GM12801 (cell line): ENCODE data around the gene PSMF1.

Source experiments
- CTCF ChIP-seq: IDR thresholded peaks from one replicate; pipeline ENCODE4 v1.5.1; 2011; ENCODE audit warnings: control low read depth; ENCODE audit not compliant: insufficient read length; ENCODE audit errors: extremely low read depth

The PSMF1 gene

DNA sequence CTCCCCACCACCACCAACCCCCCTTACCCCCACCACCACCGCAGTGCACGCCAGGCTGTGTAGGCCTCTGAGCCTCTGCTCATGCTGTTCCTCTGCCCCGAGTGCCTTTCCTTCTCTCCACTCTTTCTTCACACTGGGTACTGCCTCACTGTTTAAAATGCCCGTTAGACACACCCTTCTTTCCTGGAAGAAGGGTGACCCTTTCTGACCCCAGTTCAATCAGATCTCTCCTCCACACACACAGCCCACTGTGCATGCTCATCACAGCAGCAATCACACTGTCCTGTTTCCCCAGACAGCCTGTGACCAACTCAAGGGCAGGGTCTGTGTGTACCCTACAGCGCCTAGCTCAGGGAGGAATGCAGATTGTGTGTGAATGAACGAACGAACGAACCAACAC, 56.4 kb downstream of the PSMF1 start:
- TF ChIP-seq CTCF, result no peak

GRCh38 chr20:1177680-1178079, 59.3 kb downstream of the PSMF1 start:
- no peak for TF ChIP-seq CTCF

DNA sequence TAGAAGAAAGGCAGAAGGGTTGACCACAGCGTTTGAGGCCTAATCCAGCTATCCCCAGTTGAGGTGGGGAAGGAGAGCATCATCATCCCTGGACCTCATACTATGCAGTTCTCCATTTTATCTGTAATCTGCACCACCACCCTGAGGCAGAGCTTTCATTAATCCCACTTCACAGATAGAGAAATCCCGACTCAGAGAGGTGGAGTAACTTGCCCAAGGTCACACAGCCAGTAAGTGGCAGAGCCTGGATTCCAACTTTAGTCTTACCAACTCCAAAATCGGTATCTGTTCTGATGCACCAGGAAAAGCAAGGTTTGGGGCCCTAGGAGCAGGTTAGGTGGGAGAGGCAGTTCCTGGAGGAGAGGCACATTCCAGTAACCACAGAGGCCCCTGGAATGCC, 59.7 kb downstream of the PSMF1 start:
- TF ChIP-seq CTCF, result no peak

DNA sequence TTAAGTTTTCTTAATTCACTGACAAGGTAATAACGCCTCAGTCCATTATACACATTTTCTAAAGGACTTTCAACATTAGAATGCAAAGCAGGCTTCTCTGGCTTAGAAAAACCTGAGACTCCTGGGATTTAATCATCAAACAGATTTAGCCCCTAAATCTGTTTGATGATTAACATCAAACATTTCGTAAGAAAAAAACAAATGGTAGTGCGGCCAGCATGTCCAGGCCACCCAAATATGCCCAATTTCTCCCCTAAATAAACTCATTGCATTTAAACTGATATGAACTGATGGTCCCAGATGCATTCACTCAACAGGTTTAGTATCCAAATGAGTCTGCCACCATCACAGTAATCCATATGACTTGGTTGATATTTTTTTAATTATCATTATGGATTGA, 60.2 kb downstream of the PSMF1 start:
- TF ChIP-seq CTCF, result no peak

DNA sequence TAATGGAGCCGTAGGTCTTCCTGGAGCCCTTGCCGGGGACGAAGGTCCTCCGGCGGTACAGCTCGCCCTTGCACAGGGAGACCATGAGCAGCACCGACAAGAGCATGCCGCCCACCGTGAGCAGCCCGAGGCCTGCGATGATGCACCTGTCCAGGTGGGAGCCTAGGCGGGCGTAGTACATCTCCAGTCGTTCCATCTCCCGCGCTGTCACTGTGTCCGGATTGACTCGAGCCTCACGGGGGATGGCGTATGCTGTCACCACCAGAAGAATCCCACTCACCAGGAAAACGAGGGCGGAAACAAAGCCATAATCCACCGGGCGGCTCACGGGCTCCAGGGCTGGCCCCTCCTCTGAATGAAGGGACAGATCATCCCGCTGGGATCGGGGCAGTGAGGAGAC, 62.5 kb downstream of the PSMF1 start:
- no peak for TF ChIP-seq CTCF

- no peak for TF ChIP-seq CTCF
Observed at GRCh38 chr20:1182106-1182505, 63.7 kb downstream of the PSMF1 start.

GRCh38 chr20:1183153-1183552, 64.8 kb downstream of the PSMF1 start:
- no peak for TF ChIP-seq CTCF

DNA sequence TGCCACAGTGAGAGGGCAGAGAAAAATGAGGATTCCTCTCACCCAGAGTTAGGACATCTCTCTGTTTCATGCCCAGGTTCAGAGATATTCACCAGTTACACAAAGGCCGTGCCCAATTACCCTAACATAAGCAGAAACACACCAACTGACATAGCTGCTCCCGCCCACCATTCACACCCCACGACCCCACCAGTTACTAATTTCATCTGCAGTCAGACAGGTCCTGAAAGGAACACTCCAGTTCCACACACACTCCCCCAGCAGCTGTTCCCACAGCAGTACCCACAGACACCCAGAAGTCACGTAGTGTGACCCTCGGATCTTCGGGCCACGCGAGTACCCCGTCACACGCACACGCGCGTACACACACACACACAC, 65.8 kb downstream of the PSMF1 start:
- no peak for TF ChIP-seq CTCF
